Spleen (tissue), 7 donors: ENCODE measurements around the gene PIN4.

ENCODE experiments used
- CTCF ChIP-seq, 11 experiments: fragments of 200-600 bp in 7 of 11; fragments of 450-650 bp in 4 of 11; sonication (generic) in 4 of 11; IDR thresholded peaks in 8 of 11; conservative IDR thresholded peaks in 3 of 11; 1 replicate in 7 of 11; 2 replicates in 4 of 11; pipeline versions ENCODE4 v1.4.0 to v1.8.0; 2016 to 2021; ENCODE audit warnings: antibody characterized with exemption in 11 of 11, inconsistent platforms in 4 of 11, mild to moderate bottlenecking in 1 of 11
- POLR2A ChIP-seq, 3 donors: fragments of 450-650 bp; IDR thresholded peaks; one replicate each; pipeline ENCODE4 v1.5.1; 2017; ENCODE audit warnings: antibody characterized with exemption in 3 of 3, mild to moderate bottlenecking in 1 of 3
- donor health status: DM: no; HTN: no; CAD: no; lungs with moderate emphysema.
- donor health status: DM: no; HTN: no; CAD: no.
- donor health status: DM: no; HTN: no; CAD: no.

- TF ChIP-seq CTCF (IDR thresholded peaks at IDR 0.05 in 8 of 11, conservative IDR thresholded peaks at IDR 0.05 in 3 of 11) (no peak), POLR2A (IDR thresholded peaks at IDR 0.05) (no peak)
Measured at GRCh38 chrX:72181178-72182125, at the start of gene PIN4.
